Kidney tubule cell (primary cell): Measurements from ENCODE around the gene FZD4.
"Not testable (repeated sequence)": the region's sequence is repeated elsewhere in the genome, so short reads cannot be mapped to it uniquely, and the experiment has no call there.

Experiments
- DNase-seq: peaks from one replicate; pipeline ENCODE4 v3.0.0-alpha.2; 2018; ENCODE audit warnings: low spot score

FZD4 gene

DNA sequence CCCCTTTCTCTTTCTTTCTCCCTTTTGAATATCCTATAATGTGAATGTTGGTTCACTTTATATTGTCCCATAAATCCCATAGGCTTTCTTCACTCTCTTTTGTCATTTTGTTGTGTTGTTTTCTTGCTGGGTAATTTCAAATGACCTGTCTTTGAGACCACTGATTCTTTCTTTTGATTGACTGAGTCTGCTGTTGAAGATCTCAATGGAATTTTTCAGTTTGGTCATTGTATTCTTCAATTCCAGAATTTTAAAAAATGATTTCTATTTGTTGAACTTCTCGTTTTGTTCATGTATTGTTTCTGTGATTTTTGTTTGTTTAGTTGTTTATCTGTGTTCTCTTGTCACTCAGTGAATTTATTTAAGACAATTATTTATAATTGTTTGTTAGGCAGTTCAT is 17.5 kb upstream of the FZD4 start:
- no peak for DNase-seq

DNA sequence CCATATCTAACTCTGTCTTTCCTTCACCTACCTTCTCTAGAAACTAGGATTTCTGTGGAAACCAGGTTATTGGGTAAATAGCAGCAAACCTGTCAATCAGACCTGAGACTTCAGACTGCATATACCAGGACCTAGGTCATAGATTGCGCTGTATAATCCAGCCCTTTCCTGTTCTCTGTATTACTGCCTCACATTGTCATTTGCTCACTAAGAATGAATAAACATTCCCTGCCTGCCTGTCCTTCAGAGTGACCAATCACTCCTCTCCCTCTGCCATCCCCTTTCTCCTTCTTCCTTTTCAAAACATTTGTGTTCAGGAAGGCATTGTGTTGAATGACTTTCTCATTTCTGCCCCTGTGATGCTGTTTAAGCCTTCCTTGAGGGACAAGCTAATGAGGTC is 14.1 kb upstream of the FZD4 start:
- DNase-seq, result no peak

DNA sequence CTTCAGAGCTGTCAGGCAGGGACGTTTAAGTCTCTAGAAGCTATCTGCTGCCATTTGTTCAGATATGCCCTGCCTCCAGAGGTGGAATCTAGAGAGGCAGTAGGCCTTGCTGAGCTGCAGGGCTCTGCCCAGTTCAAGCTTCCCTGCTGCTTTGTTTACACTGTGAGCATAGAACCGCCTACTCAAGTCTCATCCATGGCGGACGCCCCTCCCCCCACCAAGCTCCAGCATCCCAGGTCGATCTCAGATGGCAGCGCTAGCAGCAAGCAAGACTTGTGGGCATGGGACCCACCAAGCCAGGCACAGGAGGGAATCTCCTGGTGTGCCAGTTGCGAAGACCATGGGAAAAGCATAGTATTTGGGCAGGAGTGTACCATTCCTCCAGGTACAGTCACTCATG is 12.4 kb upstream of the FZD4 start:
- DNase-seq, result not testable (repeated sequence)

DNA sequence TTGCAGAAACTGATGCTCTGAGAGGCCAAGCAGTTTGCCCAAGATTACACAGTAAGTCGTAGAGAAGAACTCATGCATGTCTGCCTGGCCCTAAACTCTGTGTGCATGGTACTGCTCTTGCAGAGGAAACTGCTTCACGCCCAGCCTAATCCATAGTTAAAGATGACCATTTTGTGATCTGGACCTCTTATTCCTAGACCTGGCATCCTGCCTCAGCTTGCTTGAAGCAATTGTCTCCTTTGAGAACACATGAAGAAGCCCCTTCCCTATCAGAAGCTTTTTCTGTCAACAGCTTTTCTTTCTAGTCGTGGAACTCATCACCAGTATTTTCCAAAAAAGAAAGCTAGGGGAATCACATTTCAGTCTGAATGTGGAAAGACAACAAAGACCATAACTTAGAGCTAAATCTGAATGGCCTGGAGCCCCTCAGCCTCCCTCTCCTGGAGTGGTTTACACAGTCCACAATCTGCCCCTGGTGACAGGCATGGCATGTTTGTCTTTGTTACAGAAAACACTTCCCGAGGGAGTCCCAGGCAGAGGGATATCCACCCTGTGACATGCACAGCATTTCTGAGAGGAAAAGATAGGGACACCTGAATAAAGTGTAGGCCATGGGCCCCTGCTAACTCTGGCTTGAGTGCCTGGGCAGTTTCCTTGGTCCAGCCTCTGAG is 2.9 kb upstream of the FZD4 start:
- DNase-seq, result peak; percentile 23

DNA sequence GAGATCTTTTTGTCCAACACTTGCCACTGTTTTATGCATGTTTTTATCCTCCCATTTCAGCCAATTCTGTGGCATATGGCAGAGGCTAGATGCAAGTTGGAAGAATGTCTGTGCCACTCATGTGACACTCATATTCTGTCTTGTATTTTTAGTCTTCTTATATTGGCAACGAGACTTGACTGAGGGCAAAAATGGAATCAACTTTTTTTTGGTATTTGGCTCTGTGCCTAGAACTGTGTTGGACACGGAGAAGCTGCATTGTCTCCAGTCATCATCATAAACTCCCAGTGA is 1.7 kb upstream of the FZD4 start:
- no peak for DNase-seq

DNA sequence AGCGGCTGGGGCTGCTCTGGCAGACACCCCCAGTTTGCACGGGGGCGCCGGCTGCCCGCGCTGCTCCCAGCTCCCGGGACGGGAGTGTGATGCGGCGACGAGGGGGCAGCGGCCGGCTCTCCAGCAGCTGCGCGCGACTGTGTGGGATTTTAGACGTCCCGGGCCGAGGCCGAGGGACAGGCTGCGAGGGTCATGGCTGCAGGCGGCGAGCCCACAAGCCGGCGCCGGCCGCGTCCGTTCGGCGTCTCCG is 159 bp downstream of the FZD4 start:
- no peak for DNase-seq

DNA sequence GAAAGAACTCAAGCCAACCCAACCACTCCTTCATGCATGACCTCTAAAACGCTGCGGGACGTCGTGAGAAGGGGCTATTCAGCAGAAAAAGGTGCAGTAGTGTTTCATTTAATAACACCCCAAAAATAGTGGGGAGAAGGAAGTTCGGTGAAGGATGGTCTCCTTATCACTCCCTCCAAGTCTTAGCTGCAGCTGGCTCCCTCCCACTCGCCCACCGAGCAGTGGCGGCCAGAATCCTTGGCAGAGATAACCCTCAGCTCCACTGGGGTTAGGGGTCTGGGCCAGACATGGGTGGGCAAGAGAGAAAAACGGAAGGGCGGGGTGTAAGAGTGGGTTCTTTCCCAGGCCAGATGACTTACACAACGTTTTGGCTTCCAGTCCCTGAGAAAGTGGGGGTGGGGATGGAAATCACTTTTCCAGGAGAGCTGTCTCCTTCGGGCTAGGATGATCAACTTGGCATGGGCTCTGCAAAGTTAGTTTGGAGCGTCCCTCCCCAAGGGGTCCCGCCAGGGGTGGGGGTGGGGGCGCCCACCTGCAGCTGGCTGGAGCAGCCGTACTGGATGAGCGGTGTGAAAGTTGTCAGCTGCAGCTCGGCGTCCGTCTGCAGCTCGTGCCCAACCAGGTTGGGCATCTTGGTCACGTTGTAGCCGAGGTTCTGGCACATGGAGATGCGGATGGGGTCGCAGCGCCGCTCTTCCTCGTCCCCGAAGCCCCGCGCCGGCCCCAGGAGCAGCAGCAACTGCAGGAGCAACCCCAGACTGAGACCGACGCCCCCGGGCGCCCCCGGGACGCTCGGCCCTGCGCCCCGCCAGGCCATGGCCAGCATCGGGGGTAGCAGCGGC is 705 bp downstream of the FZD4 start:
- peak; percentile 41 for DNase-seq

DNA sequence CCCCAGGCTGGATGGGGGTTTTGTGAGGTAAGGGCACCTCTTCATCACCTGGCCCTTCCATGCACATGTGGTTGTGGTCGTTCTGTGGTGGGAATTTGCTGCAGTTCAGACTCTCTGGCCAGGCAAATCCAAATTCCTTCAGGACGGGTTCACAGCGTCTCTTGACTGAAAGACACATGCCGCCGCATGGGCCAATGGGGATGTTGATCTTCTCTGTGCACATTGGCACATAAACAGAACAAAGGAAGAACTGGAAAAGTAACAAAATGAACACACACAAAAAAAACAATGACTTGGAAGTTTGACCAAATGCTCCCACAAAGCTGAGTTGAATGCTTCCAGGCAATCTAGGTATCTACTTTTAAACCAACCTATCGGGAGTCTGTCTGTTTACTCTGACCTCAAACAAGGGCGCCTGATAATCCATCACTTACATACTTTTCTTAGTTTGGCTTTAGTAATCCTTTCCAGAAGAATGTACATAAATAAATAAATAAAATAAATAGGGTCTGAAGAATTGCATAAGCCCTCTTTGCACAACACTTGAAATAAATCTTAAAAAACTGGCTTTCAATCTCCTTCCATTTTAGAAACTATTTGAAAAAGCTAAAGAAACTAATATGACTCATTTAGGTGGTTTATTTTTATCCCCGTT is 2.8 kb downstream of the FZD4 start:
- no peak for DNase-seq

DNA sequence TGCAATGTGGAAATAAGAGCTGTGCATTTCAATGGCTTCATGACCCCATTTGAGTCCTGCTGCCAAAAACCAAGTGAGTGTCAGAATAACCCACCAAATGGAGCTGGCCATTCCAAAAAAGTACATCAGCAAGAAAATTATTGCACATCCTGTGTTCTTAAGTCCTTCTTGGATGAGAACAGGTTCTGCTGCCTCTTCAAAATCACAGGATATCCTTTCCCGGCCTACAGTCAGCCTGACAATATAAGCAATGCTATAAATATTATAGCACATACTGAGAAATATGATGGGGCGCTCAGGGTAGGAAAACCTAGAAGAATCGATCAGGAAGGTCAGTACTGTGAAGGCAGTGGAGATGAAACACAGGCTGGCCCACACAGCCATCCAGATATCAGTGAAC is 3.5 kb downstream of the FZD4 start:
- no peak for DNase-seq

DNA sequence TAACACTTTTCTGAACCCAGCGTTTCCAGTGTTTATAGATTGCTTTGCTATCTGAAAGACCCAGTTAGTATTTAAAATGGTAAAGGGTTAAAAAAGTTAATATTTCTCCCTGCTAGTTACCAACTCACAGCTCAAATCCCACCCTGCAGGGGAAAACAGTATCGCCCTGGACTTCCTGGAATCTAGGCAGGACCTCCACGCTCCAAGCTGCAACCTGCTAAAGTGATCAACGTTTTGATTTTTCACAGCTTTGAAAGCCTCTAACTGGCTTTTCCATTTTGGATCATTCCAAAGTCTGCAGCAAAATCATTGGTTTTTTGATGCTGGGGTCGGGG is 4.6 kb downstream of the FZD4 start:
- no peak for DNase-seq

DNA sequence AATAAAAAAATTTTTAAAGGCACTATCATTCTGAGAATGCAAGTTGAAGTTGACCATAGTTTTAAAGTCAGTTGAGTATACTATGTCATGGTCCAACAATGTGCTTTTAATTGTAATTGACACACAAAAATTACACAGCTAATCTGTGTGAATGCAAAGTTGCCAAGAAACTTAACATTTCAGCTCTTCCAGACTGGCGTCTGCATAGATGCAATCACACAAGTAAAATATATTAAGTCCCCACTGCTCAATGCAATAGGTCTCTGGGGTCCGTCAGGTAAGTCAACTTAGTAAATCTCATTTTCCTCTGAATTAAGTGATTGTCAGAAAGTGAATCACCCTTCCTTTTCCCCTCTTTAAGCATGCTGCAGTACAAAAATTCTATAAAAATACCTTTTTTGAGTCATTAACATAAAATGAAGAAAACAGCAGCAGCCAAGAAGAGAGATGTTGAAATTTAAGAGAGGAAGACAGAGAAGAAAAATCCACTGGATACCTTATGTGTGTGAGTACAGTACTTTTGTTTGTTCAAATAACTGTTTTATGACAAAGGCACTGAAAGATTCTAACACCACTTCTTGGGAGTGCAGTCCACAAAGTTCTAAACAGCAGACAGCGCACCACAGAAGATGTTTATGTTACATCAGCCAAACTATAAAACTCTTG is 5.1 kb downstream of the FZD4 start:
- no peak for DNase-seq

DNA sequence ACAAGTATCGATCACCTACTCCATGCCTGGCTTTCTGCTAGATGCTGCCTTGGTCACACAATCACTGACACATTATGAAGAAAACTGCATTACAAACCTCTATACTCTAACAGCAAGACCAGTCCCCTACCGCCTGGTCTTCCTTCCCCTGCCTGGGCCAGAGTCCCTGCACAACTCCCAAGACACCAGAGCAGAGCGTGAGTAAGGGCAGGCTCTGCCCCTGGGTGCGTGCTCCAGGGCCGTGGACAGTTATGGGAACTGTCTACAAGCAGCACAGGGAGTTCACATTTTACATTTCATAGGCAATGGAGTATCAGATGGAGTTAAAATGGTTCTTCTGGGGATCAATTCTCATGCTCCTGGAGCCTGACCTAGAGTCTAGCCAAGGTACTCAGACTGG is 6.5 kb downstream of the FZD4 start:
- DNase-seq, result no peak

DNA sequence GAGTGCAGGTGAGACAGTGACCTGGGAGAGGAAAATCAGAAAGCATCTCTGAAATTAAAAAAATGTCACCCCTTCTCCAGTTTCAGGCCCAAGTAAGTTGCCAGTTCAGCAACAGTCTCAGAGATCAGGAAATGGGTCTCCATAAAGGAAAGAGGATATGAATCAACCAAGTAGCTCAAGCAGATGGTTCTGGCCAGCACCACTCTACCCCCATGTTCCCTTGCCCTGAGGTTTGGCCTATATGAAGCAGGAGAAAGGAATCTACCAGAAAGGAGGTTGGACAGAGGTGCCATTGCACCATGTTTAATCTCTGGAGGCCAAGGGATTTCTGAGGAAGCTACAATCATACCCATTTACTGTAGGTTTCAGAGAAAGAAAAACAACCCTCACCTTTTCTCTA is 7.7 kb downstream of the FZD4 start:
- peak; percentile 44 for DNase-seq

DNA sequence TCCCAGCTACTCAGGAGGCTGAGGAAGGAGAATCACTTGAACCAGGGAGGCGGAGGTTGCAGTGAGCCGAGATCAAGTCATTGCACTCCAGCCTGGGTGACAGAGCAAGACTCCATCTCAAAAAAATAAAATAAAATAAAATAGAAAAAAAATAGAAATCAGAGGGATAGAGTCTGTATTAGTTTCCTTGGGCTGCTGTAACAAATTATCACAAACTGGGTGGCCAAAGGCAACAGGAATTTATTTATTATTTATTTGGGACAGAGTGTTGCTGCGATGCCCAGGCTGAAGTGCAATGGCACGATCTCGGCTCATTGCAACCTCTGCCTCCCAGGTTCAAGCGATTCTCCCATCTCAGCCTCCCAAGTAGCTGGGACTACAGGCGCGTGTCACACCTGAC is 11.7 kb downstream of the FZD4 start:
- DNase-seq, result not testable (repeated sequence)

DNA sequence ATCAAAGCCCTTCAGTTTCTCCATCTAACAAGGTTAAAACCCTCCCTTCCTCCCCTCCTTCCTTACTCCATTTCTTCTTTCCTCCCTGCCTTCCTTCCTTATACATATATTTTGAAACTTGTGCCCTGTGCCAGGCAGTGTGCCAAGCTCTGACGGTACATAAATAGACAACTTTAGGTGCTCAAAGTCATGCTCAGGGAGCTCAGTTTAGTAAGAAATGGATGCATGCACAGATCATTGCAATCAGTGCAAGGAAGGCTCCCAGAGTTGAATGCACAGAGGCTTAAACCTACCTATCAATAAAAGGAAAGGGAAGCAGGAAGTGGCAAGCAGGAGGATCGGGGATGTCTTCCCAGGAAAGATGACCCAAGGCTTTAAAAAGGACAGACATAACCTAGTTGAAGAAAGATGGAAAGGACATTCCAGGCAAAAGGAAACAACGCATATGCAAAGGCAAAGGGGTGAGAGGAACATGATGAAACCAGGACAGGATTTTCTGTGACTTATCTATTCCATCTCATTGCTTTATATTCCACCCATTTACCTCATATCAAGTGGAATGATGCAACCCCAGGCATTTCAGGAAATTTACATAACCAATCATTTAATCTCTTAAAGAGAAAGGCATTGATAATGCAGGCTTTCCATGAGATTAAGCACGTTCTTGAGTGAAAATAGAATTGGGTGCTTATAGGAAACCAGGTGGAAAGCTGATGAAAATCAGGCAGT is 13.2 kb downstream of the FZD4 start:
- DNase-seq, result no peak

DNA sequence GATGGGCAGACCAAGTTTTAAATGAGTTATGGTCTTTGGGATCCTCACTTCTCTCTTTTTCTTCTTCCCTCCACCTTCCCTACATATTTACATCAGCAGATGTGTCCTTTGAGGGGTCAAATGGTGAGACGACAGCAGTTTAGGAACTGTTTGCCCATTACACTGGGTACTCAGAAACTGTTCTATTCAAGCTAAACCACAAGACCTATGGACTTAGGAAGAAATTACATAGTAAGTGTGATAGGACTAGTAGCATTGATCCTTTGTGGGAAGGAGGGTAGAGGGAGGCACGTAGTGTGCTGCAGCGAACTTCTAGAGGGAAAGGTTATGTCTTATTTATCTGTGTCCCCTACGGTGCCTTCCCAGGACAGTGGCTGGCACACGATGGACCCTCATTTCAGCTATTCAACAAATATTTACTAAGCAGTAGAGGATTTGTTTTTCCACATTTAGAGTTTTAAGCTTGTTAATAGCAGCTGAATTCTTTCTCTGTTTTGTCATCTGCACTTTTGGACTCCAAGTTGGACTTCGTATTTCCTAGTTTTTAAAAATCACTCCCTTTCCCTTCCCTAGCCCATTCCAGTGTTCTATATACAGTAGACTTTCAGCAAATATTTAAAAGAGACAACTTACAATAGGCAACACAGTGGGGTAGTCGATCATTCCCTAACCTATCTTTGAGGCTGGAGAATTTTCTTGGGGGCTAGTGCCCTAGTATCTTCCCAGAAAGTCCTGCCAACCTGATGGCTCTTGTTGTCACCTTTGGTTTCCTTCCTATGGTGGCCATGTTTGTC is 13.9 kb downstream of the FZD4 start:
- no peak for DNase-seq

DNA sequence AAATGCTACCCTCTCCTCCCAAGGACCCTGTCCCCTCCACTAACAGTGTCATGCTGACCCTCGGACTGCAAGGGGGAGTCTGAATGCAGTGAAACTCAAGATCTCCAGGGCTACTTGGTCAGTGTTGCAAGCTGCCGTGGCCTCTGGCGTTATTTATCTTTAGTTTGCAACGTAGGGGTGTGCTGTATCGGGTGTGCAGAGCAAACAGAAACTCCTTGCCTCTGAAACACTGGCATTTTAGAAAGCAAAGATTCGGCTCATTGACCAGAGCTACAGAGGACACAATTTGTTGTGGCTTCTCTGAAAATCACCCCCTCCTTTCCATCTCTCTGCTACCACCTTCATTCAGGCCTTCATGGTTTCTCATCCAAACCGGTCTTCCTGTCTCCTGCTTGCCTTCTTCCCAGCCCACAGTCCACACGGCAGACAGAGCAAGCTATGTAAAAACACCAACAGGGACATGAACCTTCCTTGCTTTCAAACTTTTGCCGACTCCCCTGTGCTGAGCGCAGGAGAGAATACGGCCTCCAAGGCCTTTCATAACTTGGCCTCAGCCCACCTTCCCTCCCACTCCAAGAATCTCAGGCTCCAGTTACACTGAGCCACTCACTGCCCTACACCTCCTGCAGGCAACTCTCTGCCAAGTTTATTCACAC is 14.9 kb downstream of the FZD4 start:
- peak; percentile 57 for DNase-seq

DNA sequence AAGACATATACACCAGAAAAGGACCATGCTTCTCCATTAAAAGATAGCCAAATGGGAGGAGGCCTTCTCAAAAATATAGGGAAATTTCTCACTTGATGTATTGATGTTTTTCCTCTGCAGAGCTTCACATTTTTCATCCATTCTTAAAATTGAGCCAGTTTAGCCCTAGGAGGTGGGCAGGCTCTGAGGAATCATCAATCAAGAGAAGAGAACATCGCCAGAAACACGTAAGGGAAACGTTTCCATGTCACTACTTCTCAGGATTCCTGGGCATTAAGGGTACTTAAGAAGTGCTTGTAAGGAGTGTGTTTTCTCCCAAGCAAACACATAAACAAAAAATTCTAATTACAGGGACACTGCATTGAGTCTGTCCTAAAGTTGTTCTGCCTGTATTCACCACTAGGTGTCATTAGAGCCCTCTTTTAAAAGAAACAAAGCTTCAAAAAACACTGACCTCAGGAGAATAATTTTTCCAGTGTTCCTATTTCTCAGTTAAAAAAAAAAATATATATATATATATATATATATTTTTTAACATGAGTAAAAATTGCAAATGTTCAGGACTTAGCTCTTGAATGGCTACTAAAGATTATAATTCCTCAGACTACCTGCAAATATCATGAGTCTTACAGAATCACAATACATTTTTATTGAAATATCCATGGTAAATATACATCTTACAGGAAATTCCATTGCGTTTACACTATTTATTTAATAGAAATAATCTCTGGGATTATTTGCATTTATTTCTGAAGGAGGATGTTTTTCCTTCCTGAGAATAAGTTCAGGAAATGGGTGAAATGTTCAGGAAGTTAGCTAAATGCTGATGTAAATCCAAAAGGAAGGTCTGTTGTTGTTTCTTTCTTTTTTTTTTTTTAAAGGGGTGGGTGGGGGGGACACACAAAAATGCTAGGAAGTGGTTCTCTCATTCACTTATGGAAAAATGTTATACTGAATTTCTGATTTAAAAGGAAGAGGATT is 16.0 kb downstream of the FZD4 start:
- peak; percentile 71 for DNase-seq

DNA sequence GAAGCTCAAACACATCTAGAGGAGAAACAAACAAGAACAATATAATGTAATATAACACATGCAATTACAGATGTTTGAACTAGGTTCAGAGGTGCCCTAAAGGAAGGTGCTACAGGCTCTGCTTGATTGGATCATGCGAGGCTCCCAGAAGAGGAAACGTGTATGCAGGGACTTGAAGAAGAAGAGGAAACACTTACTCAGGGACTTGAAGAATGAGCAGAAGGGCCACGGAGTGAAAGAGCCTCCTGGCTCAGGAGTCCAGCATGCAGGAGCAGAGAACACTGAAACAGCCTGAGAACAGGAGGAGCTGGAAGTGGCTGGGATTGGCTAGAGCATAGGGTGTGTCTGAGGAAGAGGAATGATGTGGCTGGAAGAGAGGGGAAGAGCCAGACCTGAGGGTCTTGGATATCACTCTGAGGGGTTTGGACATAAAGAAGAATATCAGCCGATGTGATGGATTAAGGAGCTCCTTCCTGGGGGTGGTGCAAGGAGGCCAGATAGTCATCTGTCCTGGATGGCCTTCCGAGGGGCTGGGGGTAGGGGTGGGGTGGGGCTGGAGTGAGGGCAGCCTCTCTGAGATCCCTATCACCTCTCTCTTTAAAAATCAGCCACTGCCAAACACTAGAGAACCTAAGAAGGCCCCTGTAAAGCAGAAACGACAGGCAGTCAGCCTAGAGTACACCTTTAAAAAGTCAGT is 16.8 kb downstream of the FZD4 start:
- DNase-seq, result no peak
